GM12874 (cell line): Measurements from ENCODE around the gene ARHGEF1.

Experiments used
- TF ChIP-seq, protein P1 (sequence below): IDR thresholded peaks from 2 replicates; pipeline ENCODE4 v1.5.1; 2011; ENCODE audit warnings: low read depth, mild to moderate bottlenecking, control low read depth, low read length, moderate library complexity; ENCODE audit not compliant: insufficient read depth

Gene ARHGEF1

DNA sequence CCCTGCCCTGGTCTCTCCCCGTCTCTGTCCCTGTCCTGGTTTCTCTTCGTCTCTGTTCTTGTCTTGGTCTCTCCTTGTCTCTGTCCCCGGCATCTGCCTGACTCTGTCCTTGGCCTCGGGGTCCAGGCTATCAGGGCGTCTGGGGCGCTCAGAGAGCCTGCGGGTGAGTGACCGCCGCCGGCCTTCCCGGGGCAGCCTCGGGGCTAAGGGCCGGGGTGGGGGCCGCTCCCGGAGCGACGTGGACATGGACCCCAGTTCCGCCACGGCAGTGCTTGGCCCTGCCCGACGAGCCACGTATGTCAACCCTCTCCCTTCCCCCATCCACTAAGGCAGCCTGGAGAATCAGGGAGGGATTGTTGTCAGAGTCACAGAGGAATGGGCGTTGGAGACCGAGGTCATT lies 14.8 kb downstream of the ARHGEF1 start:
- TF ChIP-seq, protein P1, sequence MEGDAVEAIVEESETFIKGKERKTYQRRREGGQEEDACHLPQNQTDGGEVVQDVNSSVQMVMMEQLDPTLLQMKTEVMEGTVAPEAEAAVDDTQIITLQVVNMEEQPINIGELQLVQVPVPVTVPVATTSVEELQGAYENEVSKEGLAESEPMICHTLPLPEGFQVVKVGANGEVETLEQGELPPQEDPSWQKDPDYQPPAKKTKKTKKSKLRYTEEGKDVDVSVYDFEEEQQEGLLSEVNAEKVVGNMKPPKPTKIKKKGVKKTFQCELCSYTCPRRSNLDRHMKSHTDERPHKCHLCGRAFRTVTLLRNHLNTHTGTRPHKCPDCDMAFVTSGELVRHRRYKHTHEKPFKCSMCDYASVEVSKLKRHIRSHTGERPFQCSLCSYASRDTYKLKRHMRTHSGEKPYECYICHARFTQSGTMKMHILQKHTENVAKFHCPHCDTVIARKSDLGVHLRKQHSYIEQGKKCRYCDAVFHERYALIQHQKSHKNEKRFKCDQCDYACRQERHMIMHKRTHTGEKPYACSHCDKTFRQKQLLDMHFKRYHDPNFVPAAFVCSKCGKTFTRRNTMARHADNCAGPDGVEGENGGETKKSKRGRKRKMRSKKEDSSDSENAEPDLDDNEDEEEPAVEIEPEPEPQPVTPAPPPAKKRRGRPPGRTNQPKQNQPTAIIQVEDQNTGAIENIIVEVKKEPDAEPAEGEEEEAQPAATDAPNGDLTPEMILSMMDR = no peak

DNA sequence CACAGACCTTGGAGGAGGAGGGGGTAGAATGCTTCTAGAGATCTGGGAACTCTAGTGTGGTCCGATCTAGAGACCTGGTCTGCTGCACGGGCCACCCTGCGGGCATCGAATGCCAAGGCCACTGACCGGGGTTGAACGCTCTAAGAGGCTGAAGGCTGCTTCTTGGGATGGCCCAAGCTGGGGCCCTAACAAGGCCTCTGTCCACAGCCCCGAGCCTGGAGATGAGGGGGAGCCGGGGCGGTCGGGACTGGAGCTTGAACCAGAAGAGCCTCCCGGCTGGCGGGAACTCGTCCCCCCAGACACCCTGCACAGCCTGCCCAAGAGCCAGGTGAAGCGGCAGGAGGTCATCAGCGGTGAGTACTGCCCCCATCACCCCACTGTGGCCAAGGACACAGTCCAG lies 15.3 kb downstream of the ARHGEF1 start:
- TF ChIP-seq, protein P1 = no peak

DNA sequence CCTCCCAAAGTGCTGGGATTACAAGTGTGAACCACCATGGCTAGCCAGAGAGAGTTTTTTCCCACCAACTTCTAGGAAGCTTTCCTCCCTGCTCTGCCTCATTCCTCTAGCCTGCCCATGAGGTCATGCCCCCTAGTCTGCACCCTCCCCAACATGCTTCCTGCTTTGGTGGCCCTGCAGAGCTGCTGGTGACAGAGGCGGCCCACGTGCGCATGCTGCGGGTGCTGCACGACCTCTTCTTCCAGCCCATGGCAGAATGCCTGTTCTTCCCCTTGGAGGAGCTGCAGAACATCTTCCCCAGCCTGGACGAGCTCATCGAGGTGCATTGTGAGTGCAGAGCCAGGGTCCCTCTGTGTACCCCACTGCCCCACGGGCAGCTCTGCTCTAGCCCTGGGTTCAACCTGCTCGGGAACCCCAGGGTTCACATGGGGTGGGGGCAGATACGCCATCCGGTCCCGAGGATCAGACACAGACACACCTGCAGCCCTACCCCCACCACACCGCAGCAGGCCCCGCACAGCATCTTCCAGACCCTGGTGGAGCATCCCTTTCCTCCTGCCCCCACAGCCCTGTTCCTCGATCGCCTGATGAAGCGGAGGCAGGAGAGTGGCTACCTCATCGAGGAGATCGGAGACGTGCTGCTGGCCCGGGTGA lies 18.9 kb downstream of the ARHGEF1 start:
- TF ChIP-seq, protein P1 = no peak

DNA sequence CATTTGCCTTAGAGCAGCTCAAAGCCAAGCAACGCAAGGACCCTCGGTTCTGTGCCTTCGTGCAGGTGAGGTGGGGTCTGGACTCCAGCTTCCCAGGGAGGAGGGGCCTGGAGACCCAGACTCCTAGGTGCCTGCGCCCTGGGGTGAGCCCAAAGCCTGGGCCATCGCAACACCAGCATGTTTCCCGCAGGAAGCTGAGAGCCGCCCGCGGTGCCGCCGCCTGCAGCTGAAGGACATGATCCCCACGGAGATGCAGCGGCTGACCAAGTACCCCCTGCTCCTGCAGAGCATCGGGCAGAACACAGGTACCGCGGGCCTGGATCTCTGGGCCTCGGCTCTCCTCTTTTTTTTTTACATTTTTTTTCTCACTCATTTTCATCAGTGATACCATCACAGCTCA lies 19.6 kb downstream of the ARHGEF1 start:
- TF ChIP-seq, protein P1 = no peak

GRCh38 chr19:41903193-41903953 lies 20.4 kb downstream of the ARHGEF1 start:
- TF ChIP-seq, protein P1 = no peak

DNA sequence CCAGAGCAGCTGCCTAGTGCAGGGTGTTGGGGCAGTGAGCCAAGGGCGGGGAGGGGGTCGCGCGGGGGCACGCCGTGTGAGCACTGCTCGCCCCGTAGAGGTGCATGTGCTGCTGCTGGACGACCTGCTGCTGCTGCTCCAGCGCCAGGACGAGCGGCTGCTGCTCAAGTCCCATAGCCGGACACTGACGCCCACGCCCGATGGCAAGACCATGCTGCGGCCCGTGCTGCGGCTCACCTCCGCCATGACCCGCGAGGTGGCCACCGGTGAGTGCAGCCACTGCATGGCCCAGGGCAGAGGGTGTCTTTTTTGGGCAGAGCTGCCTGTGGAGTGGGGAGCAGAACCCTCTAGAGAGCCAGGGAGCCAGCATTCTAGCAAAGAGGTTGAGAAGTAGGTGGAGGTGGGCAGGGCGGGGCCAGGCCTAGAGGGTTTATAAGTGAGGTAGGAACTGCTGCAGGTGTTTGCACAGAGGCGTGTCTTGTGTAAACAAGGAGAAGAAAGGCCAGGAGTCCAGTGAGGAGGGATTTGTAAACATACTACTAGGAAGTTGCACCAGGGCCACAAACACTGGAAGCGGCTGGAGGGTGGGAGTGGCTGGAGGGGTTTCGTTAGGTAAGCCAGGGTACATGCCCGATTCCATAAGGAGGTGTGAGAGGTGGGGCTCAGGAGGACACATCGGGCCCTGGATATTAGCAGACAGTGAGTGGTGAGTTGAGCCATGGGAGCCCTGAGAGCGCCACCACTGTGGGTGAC lies 21.3 kb downstream of the ARHGEF1 start:
- TF ChIP-seq, protein P1 = no peak

GRCh38 chr19:41905273-41906002 lies 22.5 kb downstream of the ARHGEF1 start:
- TF ChIP-seq, protein P1 = no peak
